ENCODE measurements around the gene HNMT. TPM values are rescaled to one million over a fixed set of nuclear protein-coding genes. Genes with fewer than 3 reads are reported as not detected.

The HNMT gene
- total and polyA plus RNA-seq, 2 of the 8 experiments (the other 6 are each of a cell fraction or from before 2014, with no cell fraction given), result 1.6 to 3.6 TPM

GRCh38 chr2:138018866-138019688, 54.8 kb downstream of the HNMT start (continued):
- TF ChIP-seq PHF8 (conservative IDR thresholded peaks at IDR 0.05; ENCODE audit: low read depth, low read length) (no peak), SIN3A (conservative IDR thresholded peaks at IDR 0.05 in 1 of 2, IDR thresholded peaks at IDR 0.05 in 1 of 2; ENCODE audit: low read depth in 1 of 2, low read length in 2 of 2) (no peak), HDAC2 (IDR thresholded peaks at IDR 0.05; ENCODE audit: borderline replicate concordance in 1 of 2, low read depth in 2 of 2, low read length in 2 of 2) (no peak), EP300 (IDR thresholded peaks at IDR 0.05; ENCODE audit: borderline replicate concordance in 1 of 2, low read depth in 2 of 2, low read length in 2 of 2) (no peak), RXRA (IDR thresholded peaks at IDR 0.05; ENCODE audit: insufficient read depth, low read depth, low read length) (no peak), SP1 (IDR thresholded peaks at IDR 0.05; ENCODE audit: low read depth, low read length) (no peak), CBX5 (IDR thresholded peaks at IDR 0.05; ENCODE audit: low read depth, low read length) (no peak), TAF7 (optimal IDR thresholded peaks at IDR 0.05; ENCODE audit: borderline replicate concordance, low read depth, low read length) (no peak), RAD21 (IDR thresholded peaks at IDR 0.05 in 1 of 2, conservative IDR thresholded peaks at IDR 0.05 in 1 of 2; ENCODE audit: low read depth in 2 of 2, low read length in 2 of 2) (no peak), TBP (IDR thresholded peaks at IDR 0.05; ENCODE audit: low read depth, low read length) (no peak), EZH2 (IDR thresholded peaks at IDR 0.05; ENCODE audit: low read depth, low read length, severe bottlenecking) (no peak), HDAC6 (IDR thresholded peaks at IDR 0.05; ENCODE audit: low read depth, low read length) (no peak)
